A673 (cell line): Measurements from ENCODE around the gene FKBP11. TPM values are rescaled to one million over a fixed set of nuclear protein-coding genes. Genes with fewer than 3 reads are reported as not detected.

Experiments
- BruUV-seq: library from RNA; stranded (reverse); fragments of 400-500 nt; replicated peaks from 2 replicates; lab custom pipeline; 2021; lab: Mats Ljungman, UMichigan
- CTCF ChIA-PET: fragments of 300-600 bp; sonication (Branson Sonifier 250); formaldehyde crosslinking; loops from one replicate; lab custom pipeline; 2022; ENCODE audit warnings: antibody characterized with exemption; lab: Charles Lee
- POLR2A ChIA-PET: fragments of 300-600 bp; sonication (Branson Sonifier 250); formaldehyde crosslinking; loops from one replicate; lab custom pipeline; 2022; ENCODE audit warnings: antibody characterized with exemption; ENCODE audit not compliant: low non-redundant PET; lab: Charles Lee
- DNase-seq: peaks from one replicate; pipeline ENCODE4 v3.0.0-alpha.2; 2015; ENCODE audit warnings: low spot score
- H3K27ac ChIP-seq: fragments of 200-600 bp; sonication (generic); 2 replicates; pipeline ENCODE4 v1.5.1; 2016; ENCODE audit warnings: mixed run types, low read depth, mild to moderate bottlenecking, mixed read lengths, antibody characterized with exemption, low read length; ENCODE audit not compliant: poor library complexity, severe bottlenecking
- H3K27me3 ChIP-seq: fragments of 200-600 bp; sonication (generic); replicated peaks from 2 replicates; pipeline ENCODE4 v1.6.1; 2017; ENCODE audit warnings: mixed run types, low read depth, mild to moderate bottlenecking, mixed read lengths, antibody characterized with exemption, low read length; ENCODE audit not compliant: insufficient read depth, poor library complexity
- H3K36me3 ChIP-seq: fragments of 200-600 bp; sonication (generic); 2 replicates; pipeline ENCODE4 v1.6.1; 2016; ENCODE audit warnings: mixed run types, mild to moderate bottlenecking, mixed read lengths, antibody characterized with exemption, low read length; ENCODE audit not compliant: insufficient read depth, poor library complexity, severe bottlenecking
- H3K4me1 ChIP-seq: fragments of 200-600 bp; sonication (generic); 2 replicates; pipeline ENCODE4 v1.6.1; 2017; ENCODE audit warnings: mixed run types, mild to moderate bottlenecking, mixed read lengths, antibody characterized with exemption, low read length; ENCODE audit not compliant: insufficient read depth, poor library complexity, severe bottlenecking
- H3K4me3 ChIP-seq: fragments of 200-600 bp; sonication (generic); 2 replicates; pipeline ENCODE4 v1.5.1; 2016; ENCODE audit warnings: low read depth, mixed run types, mild to moderate bottlenecking, mixed read lengths, low read length; ENCODE audit not compliant: poor library complexity, severe bottlenecking
- H3K9me3 ChIP-seq: fragments of 200-600 bp; sonication (generic); 2 replicates; pipeline ENCODE4 v1.6.1; 2016; ENCODE audit warnings: mixed run types, low read depth, mild to moderate bottlenecking, mixed read lengths, antibody characterized with exemption, low read length; ENCODE audit not compliant: poor library complexity, severe bottlenecking
- CTCF ChIP-seq: fragments of 300-800, 200-600 bp; sonication (generic); conservative IDR thresholded peaks from 2 replicates; pipeline ENCODE4 v1.5.1; 2017; ENCODE audit warnings: low read depth, mild to moderate bottlenecking, antibody characterized with exemption, low read length, moderate library complexity, mixed read lengths
- EZH2 ChIP-seq: fragments of 200-600 bp; sonication (generic); IDR thresholded peaks from 2 replicates; pipeline ENCODE4 v1.6.1; 2017; ENCODE audit warnings: borderline replicate concordance, low read depth, mild to moderate bottlenecking, mixed read lengths, antibody characterized with exemption, low read length; ENCODE audit not compliant: poor library complexity, severe bottlenecking
- intact Hi-C: fragments of 100-400 bp; cut with micrococcal nuclease; formaldehyde crosslinking; loops from one replicate; pipeline ENCODE4 v1.10.0; 2022; ENCODE audit not compliant: unreplicated experiment
- total RNA-seq: library from RNA; stranded (reverse); gene quantifications from 2 replicates; pipeline ENCODE4 v1.2.3, GENCODE V29; 2021

FKBP11 gene
- total RNA-seq, 1 experiment from 2014 or later = 32.5 TPM

GRCh38 chr12:48881686-48882314, 43.5 kb downstream of the FKBP11 start:
- CTCF ChIA-PET = interaction anchor here (0.6 kb wide), 1 partner anchor 8 kb away, joined by 3 read pairs; no protein-coding TSS in a partner anchor
- TF ChIP-seq CTCF (no peak), EZH2 (no peak)
- Histone ChIP-seq H3K4me1 (no peaks in the 10 kb centered on the region), H3K36me3 (no peaks in the 10 kb centered on the region), H3K27me3 (no peaks in the 10 kb centered on the region), H3K27ac (no peak overlapping the region), H3K9me3 (no peaks in the 10 kb centered on the region), H3K4me3 (no peak overlapping the region)
- POLR2A ChIA-PET = no interaction called here
- BruUV-seq = no TSS peak
- DNase-seq = no peak
- intact Hi-C loops = no loop called here

- no peak for TF ChIP-seq CTCF
- TF ChIP-seq EZH2 = no peak
- Histone ChIP-seq H3K4me3 (no peak overlapping the region), H3K36me3 (no peaks in the 10 kb centered on the region), H3K4me1 (no peaks in the 10 kb centered on the region), H3K9me3 (no peaks in the 10 kb centered on the region), H3K27me3 (no peaks in the 10 kb centered on the region), H3K27ac (no peak overlapping the region)
- ChIA-PET POLR2A (no interaction called here), CTCF (interaction anchor here (0.6 kb wide), 1 partner anchor 91 kb away, joined by 11 read pairs; the partner anchor contains the start of gene WNT10B)
- BruUV-seq = no TSS peak
- no peak for DNase-seq
- intact Hi-C loops = no loop called here
Measured at GRCh38 chr12:48880647-48881046, 44.6 kb downstream of the FKBP11 start.

GRCh38 chr12:48878548-48878947, 46.7 kb downstream of the FKBP11 start:
- POLR2A ChIA-PET = no interaction called here
- Histone ChIP-seq H3K4me3 (no peak overlapping the region), H3K27ac (no peak overlapping the region), H3K27me3 (no peaks in the 10 kb centered on the region), H3K9me3 (no peaks in the 10 kb centered on the region), H3K4me1 (no peaks in the 10 kb centered on the region), H3K36me3 (no peaks in the 10 kb centered on the region)
- CTCF ChIA-PET = no interaction called here
- no TSS peak for BruUV-seq
- intact Hi-C loops = no loop called here
- no peak for DNase-seq
- TF ChIP-seq EZH2 (no peak), CTCF (no peak)
